SK-N-SH (cell line): ENCODE data around the gene DHCR24. TPM values are rescaled to one million over a fixed set of nuclear protein-coding genes. Genes with fewer than 3 reads are reported as not detected.

Source experiments
- CTCF ChIA-PET: fragments of 300-600, 350-600 bp; formaldehyde crosslinking; extraction: SDS; loops from one replicate; lab custom pipeline; 2021; lab: Yijun Ruan, JAX
- POLR2A ChIA-PET: fragments of 350-600 bp; sonication (Branson Sonifier 250); formaldehyde crosslinking; extraction: SDS; loops from one replicate; lab custom pipeline; 2020; ENCODE audit warnings: antibody characterized with exemption, inconsistent platforms; lab: Yijun Ruan, JAX
- DNase-seq: peaks from one replicate; pipeline ENCODE4 v3.0.0; 2012
- H2AFZ ChIP-seq: fragments of 200-600 bp; sonication (generic); 2 replicates; pipeline ENCODE4 v1.8.1; 2016; ENCODE audit warnings: antibody characterized with exemption, mild to moderate bottlenecking, low read depth
- H3F3A ChIP-seq: fragments of 200-600 bp; sonication (generic); replicated peaks from 2 replicates; pipeline ENCODE3; 2016; ENCODE audit warnings: antibody characterized with exemption, mild to moderate bottlenecking; ENCODE audit not compliant: insufficient read depth
- H3K27ac ChIP-seq, 2 experiments: fragments of 200-500 bp in 1 of 2; fragments of 200-600 bp in 1 of 2; sonication (Bioruptor generic) in 1 of 2; sonication (generic), shearing (Covaris generic) in 1 of 2; 2 replicates each; pipeline versions ENCODE4 v1.5.1 to v1.6.1; 2014 to 2016; ENCODE audit warnings: low read depth in 2 of 2, inconsistent platforms in 1 of 2, low read length in 1 of 2, mild to moderate bottlenecking in 1 of 2, mixed read lengths in 1 of 2
- H3K27me3 ChIP-seq: fragments of 200-600 bp; sonication (generic), shearing (Covaris generic); 2 replicates; pipeline ENCODE4 v1.6.1; 2016; ENCODE audit warnings: mixed run types; ENCODE audit not compliant: insufficient read depth
- H3K36me3 ChIP-seq, 2 experiments: fragments of 200-500 bp in 1 of 2; fragments of 200-600 bp in 1 of 2; sonication (Bioruptor generic) in 1 of 2; sonication (generic) in 1 of 2; replicated peaks in 1 of 2; 2 replicates each; pipeline versions ENCODE3 to v1.5.1; 2014 to 2016; ENCODE audit warnings: low read length in 1 of 2, mild to moderate bottlenecking in 1 of 2; ENCODE audit not compliant: insufficient read depth in 2 of 2, control insufficient read depth in 1 of 2
- H3K4me1 ChIP-seq, 2 experiments: fragments of 200-500 bp in 1 of 2; fragments of 200-600 bp in 1 of 2; sonication (Bioruptor generic) in 1 of 2; sonication (generic), shearing (Covaris generic) in 1 of 2; 2 replicates each; pipeline versions ENCODE4 v1.5.1 to v1.6.1; 2014 to 2016; ENCODE audit warnings: low read depth in 1 of 2, low read length in 1 of 2, mixed run types in 1 of 2; ENCODE audit not compliant: insufficient read depth in 2 of 2, control insufficient read depth in 1 of 2
- H3K4me2 ChIP-seq: fragments of 200-600 bp; sonication (generic), shearing (Covaris generic); 2 replicates; pipeline ENCODE4 v1.6.1; 2017; ENCODE audit warnings: mixed run types
- H3K4me3 ChIP-seq, 2 experiments: fragments of 200-500 bp in 1 of 2; fragments of 200-600 bp in 1 of 2; sonication (Bioruptor generic) in 1 of 2; sonication (generic), shearing (Covaris generic) in 1 of 2; 2 replicates each; pipeline versions ENCODE4 v1.5.1 to v1.8.1; 2014 to 2016; ENCODE audit warnings: low read depth in 2 of 2, inconsistent platforms in 1 of 2, low read length in 1 of 2, mild to moderate bottlenecking in 1 of 2, mixed read lengths in 1 of 2, moderate library complexity in 1 of 2
- H3K79me2 ChIP-seq: fragments of 200-600 bp; sonication (generic); 2 replicates; pipeline ENCODE4 v1.8.1; 2017; ENCODE audit warnings: mild to moderate bottlenecking; ENCODE audit not compliant: insufficient read depth
- H3K9ac ChIP-seq: fragments of 200-600 bp; sonication (generic); 2 replicates; pipeline ENCODE4 v1.6.1; 2017; ENCODE audit warnings: mixed run types
- H3K9me2 ChIP-seq: fragments of 200-600 bp; sonication (generic); 2 replicates; pipeline ENCODE4 v1.6.1; 2017; ENCODE audit warnings: mixed run types
- H3K9me3 ChIP-seq: fragments of 200-600 bp; sonication (generic); 2 replicates; pipeline ENCODE4 v1.6.1; 2017; ENCODE audit warnings: mixed run types, mild to moderate bottlenecking, moderate library complexity
- H4K20me1 ChIP-seq: fragments of 200-600 bp; sonication (generic); 2 replicates; pipeline ENCODE4 v1.6.1; 2017; ENCODE audit warnings: mild to moderate bottlenecking, mixed run types; ENCODE audit not compliant: insufficient read depth
- CTCF ChIP-seq: fragments of 200-600 bp; sonication (generic); IDR thresholded peaks from 2 replicates; pipeline ENCODE4 v1.6.1; 2017; ENCODE audit warnings: antibody characterized with exemption, mild to moderate bottlenecking, moderate library complexity
- EZH2phosphoT487 ChIP-seq: fragments of 200-600 bp; sonication (generic); IDR thresholded peaks from 2 replicates; pipeline ENCODE4 v1.6.1; 2017; ENCODE audit warnings: low read depth, mixed run types, mild to moderate bottlenecking, antibody characterized with exemption, moderate library complexity, borderline replicate concordance
- MXI1 ChIP-seq: IDR thresholded peaks from 2 replicates; pipeline ENCODE4 v1.6.1; 2012; ENCODE audit warnings: mild to moderate bottlenecking, low read depth, low read length, improper control_type of control experiment
- NFIC ChIP-seq: IDR thresholded peaks from 2 replicates; pipeline ENCODE4 v1.4.0; 2012; ENCODE audit warnings: borderline replicate concordance
- PBX3 ChIP-seq: IDR thresholded peaks from 2 replicates; pipeline ENCODE4; 2012
- POLR2AphosphoS5 ChIP-seq: IDR thresholded peaks from 2 replicates; pipeline ENCODE4 v1.6.1; 2012; ENCODE audit warnings: low read depth, low read length
- RCOR1 ChIP-seq: fragments of 150-350 bp; IDR thresholded peaks from 2 replicates; pipeline ENCODE4 v1.6.1; 2017; ENCODE audit warnings: antibody characterized with exemption, low read length
- RXRA ChIP-seq: IDR thresholded peaks from 2 replicates; pipeline ENCODE4 v1.4.0; 2012; ENCODE audit warnings: low read depth, mild to moderate bottlenecking, borderline replicate concordance
- SIN3A ChIP-seq: IDR thresholded peaks from 2 replicates; pipeline ENCODE4 v1.6.1; 2012; ENCODE audit warnings: low read depth, mild to moderate bottlenecking, low read length, moderate library complexity, borderline replicate concordance
- TAF1 ChIP-seq: IDR thresholded peaks from 2 replicates; pipeline ENCODE4 v1.6.1; 2012; ENCODE audit warnings: low read depth, mild to moderate bottlenecking, low read length, moderate library complexity, borderline replicate concordance
- WGBS: methylation state at CpG from one replicate; pipeline ENCODE4 v1.1.6; 2017; ENCODE audit warnings: low lambda C conversion rate; 5-methylcytosine and 5-hydroxymethylcytosine counted together
- polyA plus RNA-seq, 3 experiments: library from polyadenylated mRNA; depleted of rRNA; stranded (reverse); fragments of >200 nt; gene quantifications; 2 replicates each; pipeline ENCODE4 v1.2.3, GENCODE V29; 2012
- TF ChIP-seq, protein P1 (sequence below): fragments of 150-350 bp; IDR thresholded peaks from 2 replicates; pipeline ENCODE4 v1.6.1; 2016; ENCODE audit warnings: mild to moderate bottlenecking, low read depth, low read length
- TF ChIP-seq, protein P2 (sequence below): IDR thresholded peaks from 2 replicates; pipeline ENCODE4 v1.4.0; 2012; ENCODE audit warnings: low read depth, borderline replicate concordance

Gene DHCR24
- polyA plus RNA-seq, 1 of the 3 experiments (the other 2 are of a cell fraction), result 4.3 TPM

- no peak for DNase-seq
- no peak overlapping the region for H3K4me2 ChIP-seq
- no peaks in the 10 kb centered on the region for H3F3A ChIP-seq
- no peaks in the 10 kb centered on the region for H3K36me3 ChIP-seq
- ChIA-PET CTCF (interaction anchor here (0.6 to 4.3 kb wide), 24 partner anchors 9 to 949 kb away, joined by 3 to 20 read pairs (median 4); partner anchors contain the start of genes ACOT11, PARS2 and TTC22), POLR2A (no interaction called here)
- no peaks in the 10 kb centered on the region for H4K20me1 ChIP-seq
- TF ChIP-seq EZH2phosphoT487, result no peak
- no peak overlapping the region for H3K9ac ChIP-seq
- no peaks in the 10 kb centered on the region for H3K79me2 ChIP-seq
- peaks cover 0 to 2% of the 10 kb centered on the region in 2 experiments; a peak in 1 of 4 replicates for H3K4me1 ChIP-seq
- H3K27ac ChIP-seq, result no peak overlapping the region
- H3K9me2 ChIP-seq, result no peaks in the 10 kb centered on the region
- no peak overlapping the region for H2AFZ ChIP-seq
- H3K27me3 ChIP-seq, result no peaks in the 10 kb centered on the region
- H3K4me3 ChIP-seq, result no peak overlapping the region
- no peaks in the 10 kb centered on the region for H3K9me3 ChIP-seq
- WGBS, result 69% methylated on average over 3 of the region's 3 CpGs
These were observed 77.4 kb downstream of the DHCR24 start for GRCh38 chr1:54809496-54810074.

GRCh38 chr1:54808443-54809207 is 78.4 kb downstream of the DHCR24 start:
- TF ChIP-seq, protein P1, sequence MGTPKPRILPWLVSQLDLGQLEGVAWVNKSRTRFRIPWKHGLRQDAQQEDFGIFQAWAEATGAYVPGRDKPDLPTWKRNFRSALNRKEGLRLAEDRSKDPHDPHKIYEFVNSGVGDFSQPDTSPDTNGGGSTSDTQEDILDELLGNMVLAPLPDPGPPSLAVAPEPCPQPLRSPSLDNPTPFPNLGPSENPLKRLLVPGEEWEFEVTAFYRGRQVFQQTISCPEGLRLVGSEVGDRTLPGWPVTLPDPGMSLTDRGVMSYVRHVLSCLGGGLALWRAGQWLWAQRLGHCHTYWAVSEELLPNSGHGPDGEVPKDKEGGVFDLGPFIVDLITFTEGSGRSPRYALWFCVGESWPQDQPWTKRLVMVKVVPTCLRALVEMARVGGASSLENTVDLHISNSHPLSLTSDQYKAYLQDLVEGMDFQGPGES, result no peak
- no peak for TF ChIP-seq RCOR1
- no peak for TF ChIP-seq MXI1
- TF ChIP-seq, protein P2, sequence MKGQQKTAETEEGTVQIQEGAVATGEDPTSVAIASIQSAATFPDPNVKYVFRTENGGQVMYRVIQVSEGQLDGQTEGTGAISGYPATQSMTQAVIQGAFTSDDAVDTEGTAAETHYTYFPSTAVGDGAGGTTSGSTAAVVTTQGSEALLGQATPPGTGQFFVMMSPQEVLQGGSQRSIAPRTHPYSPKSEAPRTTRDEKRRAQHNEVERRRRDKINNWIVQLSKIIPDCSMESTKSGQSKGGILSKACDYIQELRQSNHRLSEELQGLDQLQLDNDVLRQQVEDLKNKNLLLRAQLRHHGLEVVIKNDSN, result no peak
- H4K20me1 ChIP-seq, result no peaks in the 10 kb centered on the region
- H3K4me1 ChIP-seq, result peaks cover 0 to 2% of the 10 kb centered on the region in 2 experiments; a peak in 1 of 4 replicates
- H3K9me3 ChIP-seq, result no peaks in the 10 kb centered on the region
- no peak overlapping the region for H3K4me2 ChIP-seq
- H3K4me3 ChIP-seq, result no peak overlapping the region
- no peak overlapping the region for H3K27ac ChIP-seq
- no peak for DNase-seq
- WGBS, result 83% methylated on average over 12 of the region's 12 CpGs
- H3F3A ChIP-seq, result no peaks in the 10 kb centered on the region
- no peaks in the 10 kb centered on the region for H3K79me2 ChIP-seq
- ChIA-PET POLR2A (no interaction called here), CTCF (interaction anchor here (1.4 to 4.3 kb wide), 4 partner anchors 10 to 309 kb away, joined by 4 to 20 read pairs (median 7); no protein-coding TSS in a partner anchor)
- no peak overlapping the region for H3K9ac ChIP-seq
- no peaks in the 10 kb centered on the region for H3K9me2 ChIP-seq
- no peaks in the 10 kb centered on the region for H3K36me3 ChIP-seq
- no peak overlapping the region for H2AFZ ChIP-seq
- H3K27me3 ChIP-seq, result no peaks in the 10 kb centered on the region

DNA sequence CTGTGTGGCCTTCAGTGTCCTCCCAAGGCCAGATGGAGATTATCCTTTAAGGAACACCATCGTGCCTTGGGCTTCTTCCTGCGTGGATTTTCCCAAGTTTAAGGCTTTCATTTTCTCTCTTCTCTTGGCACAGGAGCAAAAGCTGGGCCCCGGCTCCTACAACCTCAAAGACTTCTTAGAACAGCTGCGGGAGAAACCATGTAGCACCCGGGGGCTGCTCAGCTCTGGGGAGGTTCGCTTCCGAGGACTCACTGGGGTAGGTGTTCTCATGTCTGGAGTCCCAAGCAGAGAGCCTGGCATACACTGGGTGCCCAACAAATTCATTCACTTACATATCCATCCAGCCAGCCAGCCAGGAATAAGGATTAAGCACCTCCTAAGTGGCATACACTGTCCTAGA is 79.2 kb downstream of the DHCR24 start:
- H4K20me1 ChIP-seq, result no peaks in the 10 kb centered on the region
- ChIA-PET CTCF (interaction anchor here (0.5 to 2.6 kb wide), 5 partner anchors 16 to 817 kb away, joined by 3 to 13 read pairs (median 3); partner anchors contain the start of gene ACOT11), POLR2A (no interaction called here)
- 77% methylated on average over 6 of the region's 7 CpGs for WGBS
- H3K27me3 ChIP-seq, result no peaks in the 10 kb centered on the region
- no peaks in the 10 kb centered on the region for H3K9me2 ChIP-seq
- H3K4me1 ChIP-seq, result peaks cover 0 to 2% of the 10 kb centered on the region in 2 experiments; a peak in 1 of 4 replicates
- no peaks in the 10 kb centered on the region for H3K9me3 ChIP-seq
- H2AFZ ChIP-seq, result no peak overlapping the region
- H3F3A ChIP-seq, result no peaks in the 10 kb centered on the region
- no peaks in the 10 kb centered on the region for H3K36me3 ChIP-seq
- H3K27ac ChIP-seq, result no peak overlapping the region
- no peak for DNase-seq
- TF ChIP-seq POLR2AphosphoS5, result no peak
- TF ChIP-seq RXRA, result no peak
- TF ChIP-seq, protein P2, result no peak
- TF ChIP-seq NFIC, result no peak
- TF ChIP-seq EZH2phosphoT487, result no peak
- TF ChIP-seq SIN3A, result no peak
- no peak for TF ChIP-seq TAF1
- no peak for TF ChIP-seq PBX3
- no peak for TF ChIP-seq CTCF
- TF ChIP-seq, all 33 proteins: peak for 0
- H3K4me3 ChIP-seq, result no peak overlapping the region
- no peak overlapping the region for H3K4me2 ChIP-seq
- no peaks in the 10 kb centered on the region for H3K79me2 ChIP-seq
- H3K9ac ChIP-seq, result no peak overlapping the region
